Activated T-cell treated with anti-CD3 and anti-CD28 coated beads for 1 hour (primary cell): Measurements from ENCODE around the gene TCHP.
"Not testable (repeated sequence)": the region's sequence is repeated elsewhere in the genome, so short reads cannot be mapped to it uniquely, and the experiment has no call there.

Source experiments
- DNase-seq: peaks from one replicate; pipeline ENCODE4 v3.0.0-alpha.2; 2020; ENCODE audit warnings: low read depth

TCHP gene, protein sequence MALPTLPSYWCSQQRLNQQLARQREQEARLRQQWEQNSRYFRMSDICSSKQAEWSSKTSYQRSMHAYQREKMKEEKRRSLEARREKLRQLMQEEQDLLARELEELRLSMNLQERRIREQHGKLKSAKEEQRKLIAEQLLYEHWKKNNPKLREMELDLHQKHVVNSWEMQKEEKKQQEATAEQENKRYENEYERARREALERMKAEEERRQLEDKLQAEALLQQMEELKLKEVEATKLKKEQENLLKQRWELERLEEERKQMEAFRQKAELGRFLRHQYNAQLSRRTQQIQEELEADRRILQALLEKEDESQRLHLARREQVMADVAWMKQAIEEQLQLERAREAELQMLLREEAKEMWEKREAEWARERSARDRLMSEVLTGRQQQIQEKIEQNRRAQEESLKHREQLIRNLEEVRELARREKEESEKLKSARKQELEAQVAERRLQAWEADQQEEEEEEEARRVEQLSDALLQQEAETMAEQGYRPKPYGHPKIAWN

GRCh38 chr12:109899783-109900751 lies at the start of gene TCHP:
Gene TCHP (plus strand): TSS chr12:109900274. CDS start chr12:109903027, 2,753 bp downstream.
- DNase-seq: peak; percentile 58

DNA sequence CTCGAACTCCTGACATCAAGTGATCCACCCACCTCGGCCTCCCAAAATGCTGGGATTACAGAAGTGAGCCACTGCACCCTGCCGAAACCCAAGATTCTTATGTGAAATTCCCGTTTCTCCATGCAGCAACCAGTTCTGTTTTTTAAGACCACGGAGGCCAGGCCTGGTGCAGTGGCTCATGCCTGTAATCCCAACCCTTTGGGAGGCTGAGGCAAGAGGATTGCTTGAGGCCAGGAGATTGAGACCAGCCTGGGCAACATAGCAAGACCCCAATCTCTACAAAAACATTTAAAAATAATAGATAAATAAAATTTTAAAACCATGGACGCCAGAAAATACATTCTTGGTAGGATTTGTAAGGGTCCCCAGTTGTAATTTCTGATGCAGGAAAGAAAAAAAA lies 49.6 kb upstream of the TCHP start:
- not testable (repeated sequence) for DNase-seq

DNA sequence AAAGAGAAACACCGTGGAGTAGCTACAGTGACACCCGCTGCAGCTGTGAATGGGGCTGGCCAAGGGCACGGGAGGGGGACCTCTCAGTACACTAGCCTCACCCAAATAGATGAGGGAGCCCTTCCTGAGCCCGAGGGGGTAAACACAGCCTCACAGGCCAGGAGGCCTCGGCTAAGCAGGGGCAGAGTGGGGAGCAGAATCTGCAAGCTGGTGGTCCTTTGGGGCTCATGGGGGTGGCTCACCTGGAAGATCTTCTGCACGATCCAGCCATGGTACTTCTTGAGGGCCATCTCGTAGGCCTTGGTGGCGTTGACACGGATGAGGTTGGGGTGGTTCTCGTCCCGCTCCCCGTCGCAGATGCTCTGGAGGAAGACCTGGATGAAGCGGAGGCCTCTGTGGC lies 44.7 kb upstream of the TCHP start:
- no peak for DNase-seq

DNA sequence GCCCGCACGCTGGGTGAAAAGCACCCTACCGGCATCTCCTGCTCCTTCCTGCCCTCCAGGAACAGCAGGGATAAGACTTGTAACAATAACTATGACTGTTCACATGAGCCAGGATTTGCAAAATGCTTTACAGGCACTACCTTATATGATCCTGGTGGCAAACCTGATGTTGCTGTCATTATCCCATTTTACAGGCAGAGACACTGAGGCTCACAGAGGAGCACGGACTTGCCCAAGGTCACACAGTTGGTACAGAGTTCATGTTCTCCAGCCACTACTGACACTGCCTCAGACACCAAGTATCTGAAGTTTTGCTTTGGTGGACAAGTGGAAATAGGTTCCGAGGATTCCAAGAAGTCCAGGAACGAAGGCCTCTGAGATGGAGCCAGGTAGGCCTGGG lies 42.4 kb upstream of the TCHP start:
- DNase-seq: no peak

GRCh38 chr12:109858764-109859163 lies 41.3 kb upstream of the TCHP start:
- no peak for DNase-seq

DNA sequence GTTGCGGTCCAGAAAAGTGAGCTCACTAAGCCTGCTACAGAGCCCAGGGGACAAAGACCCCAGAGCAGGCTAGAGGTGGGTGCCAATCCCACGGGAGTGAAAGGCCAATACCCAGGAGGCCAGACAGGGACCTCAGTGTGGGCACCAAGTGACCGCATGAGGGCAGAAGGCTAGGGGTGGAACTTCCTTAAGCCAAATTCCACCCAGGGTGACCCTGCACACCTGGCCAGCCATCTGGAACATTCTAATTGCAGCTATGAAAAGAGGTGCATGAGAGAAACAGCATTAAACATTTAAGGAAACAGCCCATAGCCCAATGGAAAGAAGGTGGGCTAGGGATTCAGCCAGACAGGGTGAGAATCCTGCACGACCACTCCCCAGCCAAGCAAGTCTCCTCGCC lies 39.1 kb upstream of the TCHP start:
- no peak for DNase-seq

- DNase-seq: no peak
These were observed 38.3 kb upstream of the TCHP start for GRCh38 chr12:109861689-109862314.

DNA sequence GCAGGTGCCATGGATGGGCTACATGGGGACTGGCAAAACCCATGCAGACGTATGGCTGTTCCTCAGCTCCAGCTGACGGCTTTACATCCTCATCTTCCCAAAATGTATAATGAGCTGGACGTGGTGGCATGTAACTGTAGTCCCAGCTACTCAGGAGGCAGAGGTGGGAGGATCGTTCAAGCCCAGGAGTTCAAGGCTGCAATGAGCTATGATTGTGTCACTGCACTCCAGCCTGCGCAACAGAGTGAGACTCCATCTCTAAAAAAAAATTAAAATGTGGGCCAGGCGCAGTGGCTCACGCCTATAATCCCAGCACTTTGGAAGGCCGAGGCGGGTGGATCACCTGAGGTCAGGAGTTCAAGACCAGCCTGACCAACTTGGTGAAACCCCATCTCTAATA lies 37.6 kb upstream of the TCHP start:
- DNase-seq: not testable (repeated sequence)

DNA sequence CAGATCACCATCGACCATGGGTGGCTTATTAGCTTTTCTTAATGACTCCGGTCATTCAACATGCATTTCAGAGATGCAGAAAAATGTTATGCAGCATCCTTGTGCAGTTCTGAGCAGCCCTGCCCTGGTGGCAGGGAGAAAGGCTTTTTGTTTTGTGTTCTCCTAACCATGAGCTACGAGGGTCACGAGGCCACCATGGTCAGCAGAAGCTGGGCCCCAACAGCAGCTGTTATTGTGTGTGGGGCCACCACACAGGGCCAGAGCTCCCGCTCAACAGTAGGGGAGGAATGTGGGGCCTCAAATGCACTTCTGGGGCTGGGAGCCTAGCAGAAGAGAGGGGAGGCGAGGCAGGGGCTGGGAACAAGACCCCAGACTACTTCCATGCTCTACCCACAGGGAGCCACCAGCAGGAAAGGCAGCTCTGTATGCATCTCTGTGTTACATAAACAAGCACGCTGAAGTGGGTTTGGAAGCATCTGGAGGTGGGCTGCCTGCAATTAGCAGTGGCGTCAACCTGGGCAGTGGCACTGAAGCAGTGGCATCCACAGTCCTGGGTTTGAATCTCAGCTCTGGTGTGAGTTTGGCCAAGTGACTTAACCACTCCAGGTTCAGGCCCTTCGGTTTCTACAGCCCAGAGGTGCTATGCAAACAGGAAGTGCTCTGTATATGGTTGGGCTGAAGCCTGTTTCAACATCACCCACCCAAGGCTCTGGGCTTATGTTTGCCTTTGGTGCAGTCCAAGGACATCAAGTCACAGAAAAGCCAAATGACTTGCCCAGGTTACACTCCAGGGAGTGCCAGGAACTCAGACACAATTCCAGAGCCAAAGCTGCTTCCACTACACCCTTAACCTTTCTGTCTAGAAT lies 36.0 kb upstream of the TCHP start:
- no peak for DNase-seq

DNA sequence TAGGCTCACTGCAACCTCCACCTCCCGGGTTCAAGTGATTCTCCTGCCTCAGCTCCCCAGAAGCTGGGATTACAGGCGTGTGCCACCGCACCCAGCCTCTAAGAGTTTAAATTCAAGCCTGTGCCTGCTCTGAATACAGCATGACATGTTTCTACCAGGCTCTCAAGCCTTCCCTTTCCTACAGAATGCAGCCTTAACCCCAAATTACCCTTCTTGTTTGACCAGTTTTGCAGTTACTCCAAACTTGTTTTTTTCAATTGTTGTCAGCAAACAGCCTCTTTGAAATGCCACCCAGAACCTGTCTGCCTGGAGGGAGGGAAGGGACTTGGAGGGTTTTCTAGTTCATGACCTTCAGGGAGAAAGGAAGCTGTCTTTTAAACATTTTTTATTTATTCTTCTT lies 35.2 kb upstream of the TCHP start:
- no peak for DNase-seq

GRCh38 chr12:109868182-109869051 lies 31.7 kb upstream of the TCHP start:
- no peak for DNase-seq

DNA sequence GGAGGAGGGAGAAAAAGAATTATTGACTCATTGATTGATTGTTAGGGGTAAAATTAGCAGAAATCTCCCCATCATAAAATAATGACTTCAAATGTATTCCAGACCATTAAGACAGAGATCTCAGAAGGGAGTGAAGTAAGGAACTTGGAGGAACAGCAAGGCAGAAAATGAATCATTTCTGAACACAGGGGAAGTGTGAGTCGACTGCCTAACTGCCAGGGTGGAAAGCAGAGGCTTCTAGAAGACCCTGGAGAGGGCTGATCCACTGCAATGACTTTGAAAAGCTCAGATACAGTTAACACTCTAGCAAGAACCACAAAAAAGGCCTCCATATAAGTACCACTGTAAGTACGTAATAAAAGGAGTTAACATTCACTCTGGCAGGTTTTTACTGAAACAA lies 29.4 kb upstream of the TCHP start:
- no peak for DNase-seq

DNA sequence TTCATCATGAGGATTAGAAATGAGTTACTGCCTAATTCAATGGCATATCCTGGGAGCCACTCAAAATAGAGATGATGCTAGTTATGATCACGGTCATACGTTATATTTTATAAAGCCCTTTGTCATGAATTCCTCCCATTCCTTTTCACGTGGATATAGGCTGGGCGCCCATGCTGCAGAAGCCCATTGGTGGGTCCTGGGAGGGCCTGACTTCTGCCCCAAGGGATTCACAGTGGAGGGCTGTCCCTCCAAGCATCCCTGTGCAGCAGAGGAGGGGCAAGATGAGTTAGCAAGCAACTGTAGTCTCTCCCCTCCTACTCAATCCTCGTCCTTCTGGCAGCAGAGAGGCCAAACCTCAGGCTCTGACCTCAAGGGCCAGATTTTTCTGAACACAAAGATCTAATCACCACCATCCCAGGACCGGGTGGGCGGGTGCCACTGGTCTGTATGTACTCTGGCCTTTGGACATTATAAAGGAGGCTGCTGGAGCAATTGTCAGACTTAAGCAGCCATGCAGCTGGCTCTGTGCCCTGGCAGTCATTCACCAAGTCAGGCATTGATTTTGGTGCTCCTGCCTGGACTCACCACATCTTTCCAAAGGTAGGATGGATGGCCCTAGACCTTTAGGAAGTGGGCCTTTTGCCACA lies 28.3 kb upstream of the TCHP start:
- no peak for DNase-seq

DNA sequence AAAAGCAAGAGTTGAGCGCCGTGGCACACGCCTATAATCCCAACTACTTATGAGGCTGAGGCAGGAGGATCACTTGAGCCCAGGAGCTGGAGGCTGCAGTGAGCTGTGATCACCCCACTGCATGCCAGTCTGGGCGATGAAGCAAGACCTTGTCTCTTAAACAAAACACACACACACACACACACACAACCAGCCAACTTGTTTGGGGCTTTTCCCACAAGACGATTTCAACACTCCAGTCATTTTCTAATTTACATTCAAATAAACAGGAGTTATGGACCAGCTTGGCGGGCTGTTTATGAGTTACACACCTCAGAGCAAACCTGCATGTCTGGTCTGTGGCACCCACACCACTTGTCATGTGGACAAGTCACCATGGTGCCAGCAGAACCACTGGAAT lies 26.4 kb upstream of the TCHP start:
- no peak for DNase-seq

GRCh38 chr12:109875572-109876131 lies 24.4 kb upstream of the TCHP start:
- no peak for DNase-seq

GRCh38 chr12:109876406-109876805 lies 23.7 kb upstream of the TCHP start:
- DNase-seq: no peak

- DNase-seq: no peak
These were observed 22.4 kb upstream of the TCHP start for GRCh38 chr12:109877504-109878246.

DNA sequence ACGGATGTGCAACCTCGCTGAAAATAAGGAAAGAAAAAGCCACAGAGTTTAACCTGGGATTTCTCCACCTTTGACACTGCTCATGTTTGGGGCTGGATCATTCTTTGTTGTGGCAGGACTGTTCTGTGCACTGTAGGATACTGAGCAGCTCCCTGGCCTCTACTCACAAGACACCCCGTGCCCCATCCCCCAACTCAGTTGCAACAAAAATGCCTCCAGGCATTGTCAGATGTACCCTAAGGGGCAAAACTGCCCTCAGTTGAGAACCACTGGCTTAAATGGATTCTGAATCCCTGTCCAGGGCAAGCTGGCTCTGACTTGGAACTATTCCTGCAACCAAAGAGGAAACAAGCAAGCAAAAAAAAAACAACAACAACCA lies 21.8 kb upstream of the TCHP start:
- no peak for DNase-seq

GRCh38 chr12:109878749-109879148 lies 21.3 kb upstream of the TCHP start:
- no peak for DNase-seq
